Immature natural killer cell (primary cell): ENCODE results near the gene RASAL2. TPM values are rescaled to one million over a fixed set of nuclear protein-coding genes. Genes with fewer than 3 reads are reported as not detected.

Source experiments
- DNase-seq, 3 donors: peaks; one replicate each; pipeline ENCODE4 v3.0.0; 2022; ENCODE audit warnings: mixed read lengths in 1 of 3
- H3K27ac Mint-ChIP-seq, 6 donors: one replicate each; pipeline ENCODE4 v1.8.0; 2020; ENCODE audit warnings: mixed read lengths in 6 of 6, mild to moderate bottlenecking in 5 of 6, inconsistent platforms in 4 of 6, moderate library complexity in 3 of 6
- H3K27me3 Mint-ChIP-seq, 3 donors: one replicate each; pipeline ENCODE4 v1.8.0; 2020 to 2021; ENCODE audit warnings: low read depth in 3 of 3, mild to moderate bottlenecking in 3 of 3, mixed read lengths in 3 of 3, moderate library complexity in 3 of 3, inconsistent platforms in 1 of 3
- H3K36me3 Mint-ChIP-seq, 3 donors: one replicate each; pipeline ENCODE4 v1.8.0; 2020; ENCODE audit warnings: mixed read lengths in 3 of 3, inconsistent platforms in 2 of 3, mild to moderate bottlenecking in 2 of 3
- H3K4me1 Mint-ChIP-seq, 2 donors: one replicate each; pipeline ENCODE4 v1.8.0; 2020; ENCODE audit warnings: inconsistent platforms in 2 of 2, mild to moderate bottlenecking in 2 of 2, mixed read lengths in 2 of 2, moderate library complexity in 1 of 2
- H3K4me3 Mint-ChIP-seq, 5 donors: one replicate each; pipeline ENCODE4 v1.8.0; 2020; ENCODE audit warnings: mild to moderate bottlenecking in 5 of 5, mixed read lengths in 5 of 5, inconsistent platforms in 3 of 5, moderate library complexity in 3 of 5
- H3K9me3 Mint-ChIP-seq, 6 donors: one replicate each; pipeline ENCODE4 v1.8.0; 2020; ENCODE audit warnings: mild to moderate bottlenecking in 6 of 6, mixed read lengths in 6 of 6, inconsistent platforms in 4 of 6, moderate library complexity in 3 of 6
- polyA plus RNA-seq, 3 donors: library from polyadenylated mRNA; unstranded; fragments of 300-500 nt; fragmentation: Illumina TruSeq; gene quantifications; one replicate each; pipeline ENCODE4 v1.2.3, GENCODE V29; 2021

Gene RASAL2
- polyA plus RNA-seq, 3 donors from 2014 or later, result not detected

DNA sequence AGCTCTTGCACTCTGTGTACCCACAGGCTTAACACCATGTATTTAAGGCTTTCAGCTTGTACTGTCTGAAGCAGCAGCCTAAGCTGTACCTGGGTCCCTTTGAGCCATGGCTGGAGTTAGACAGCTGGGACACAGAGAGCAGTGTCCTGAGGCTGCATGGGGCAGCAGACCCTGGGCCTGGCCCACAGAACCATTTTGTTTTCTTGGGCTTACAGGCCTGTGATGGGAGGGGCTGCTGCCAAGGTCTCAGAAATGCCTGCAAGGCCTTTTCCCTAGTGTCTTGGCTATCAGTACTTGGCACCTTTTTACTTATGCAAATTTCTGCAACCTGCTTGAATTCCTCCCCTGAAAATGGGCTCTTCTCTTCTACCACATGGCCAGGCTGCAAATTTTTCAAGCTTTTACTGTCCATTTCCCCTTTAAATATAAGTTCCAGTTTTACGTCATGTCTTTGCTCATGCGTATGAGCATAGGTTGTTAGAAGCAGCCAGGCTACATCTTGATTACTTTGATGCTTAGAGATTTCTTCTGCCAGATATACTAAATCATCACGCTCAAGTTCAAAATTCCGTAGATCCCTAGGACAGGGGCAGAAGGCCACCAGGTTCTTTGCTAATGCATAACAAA, 259.0 kb downstream of the RASAL2 start:
- Mint-ChIP-seq H3K36me3 (no peaks in the 10 kb centered on the region), H3K4me3 (no peak overlapping the region), H3K4me1 (no peaks in the 10 kb centered on the region), H3K9me3 (peaks cover 3 to 11% (median 9%) of the 10 kb centered on the region in 6 donors), H3K27ac (no peak overlapping the region), H3K27me3 (peaks cover 0 to 2% (median 0%) of the 10 kb centered on the region in 3 donors)
- no peak for DNase-seq

DNA sequence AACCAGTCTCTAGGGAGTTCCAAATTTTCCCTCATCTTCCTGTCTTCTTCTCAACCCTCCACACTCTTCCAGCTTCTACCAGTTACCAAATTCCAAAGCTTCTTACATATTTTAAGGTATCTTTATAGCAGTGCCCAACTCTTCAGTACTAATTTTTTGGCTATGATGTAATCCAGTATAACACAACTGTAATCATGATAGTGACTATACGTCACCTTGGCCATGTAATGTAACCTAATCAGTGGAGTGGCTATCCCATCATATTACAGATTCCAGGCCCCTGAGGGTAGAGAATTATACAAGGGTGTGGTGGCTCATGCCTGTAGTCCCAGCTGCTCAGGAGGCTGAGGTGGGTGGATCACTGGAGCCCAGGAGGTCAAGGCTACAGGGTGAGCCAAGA, 259.6 kb downstream of the RASAL2 start:
- peaks cover 3 to 11% (median 9%) of the 10 kb centered on the region in 6 donors for H3K9me3 Mint-ChIP-seq
- no peak overlapping the region for H3K4me3 Mint-ChIP-seq
- no peak for DNase-seq
- no peaks in the 10 kb centered on the region for H3K36me3 Mint-ChIP-seq
- no peaks in the 10 kb centered on the region for H3K4me1 Mint-ChIP-seq
- H3K27me3 Mint-ChIP-seq, result peaks cover 0 to 2% (median 0%) of the 10 kb centered on the region in 3 donors
- no peak overlapping the region for H3K27ac Mint-ChIP-seq

DNA sequence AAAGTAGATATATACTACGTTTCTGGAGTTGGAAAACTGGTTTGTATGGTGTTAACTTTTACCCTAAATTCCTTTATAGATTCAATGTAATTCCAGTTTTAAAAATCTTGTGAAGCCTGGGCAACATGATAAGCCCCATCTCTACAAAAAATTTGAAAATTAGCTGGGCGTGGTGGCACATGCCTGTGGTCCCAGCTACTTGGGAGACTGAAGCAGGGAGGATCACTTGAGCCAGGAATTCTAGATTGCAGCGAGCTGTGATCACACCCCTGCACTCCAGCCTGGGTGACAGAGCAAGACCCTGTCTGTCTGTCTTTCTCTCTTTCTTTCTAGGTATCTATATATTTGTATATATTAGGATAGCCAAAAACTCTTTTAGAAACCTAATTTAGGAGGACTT, 260.9 kb downstream of the RASAL2 start:
- no peaks in the 10 kb centered on the region for H3K36me3 Mint-ChIP-seq

DNA sequence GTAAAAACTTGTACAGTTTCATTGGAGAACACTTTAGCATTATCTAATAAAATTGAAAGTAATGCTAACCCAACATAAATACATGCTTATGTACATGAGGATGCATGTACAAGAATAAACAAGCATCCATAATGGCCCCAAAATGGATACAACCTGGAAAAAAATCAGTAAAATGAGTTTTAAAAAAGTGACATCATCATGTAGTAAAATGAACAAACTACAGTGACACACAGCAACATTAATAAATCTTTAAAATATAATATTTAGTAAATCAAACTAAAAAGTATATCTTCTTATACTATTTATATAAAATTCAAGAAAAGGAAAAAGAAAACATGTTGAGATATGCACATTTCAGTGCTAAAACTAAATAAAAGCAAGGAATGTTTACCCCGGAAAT, 262.4 kb downstream of the RASAL2 start:
- no peaks in the 10 kb centered on the region for H3K27me3 Mint-ChIP-seq
- H3K27ac Mint-ChIP-seq, result no peak overlapping the region
- no peaks in the 10 kb centered on the region for H3K36me3 Mint-ChIP-seq
- DNase-seq, result no peak
- no peaks in the 10 kb centered on the region for H3K4me1 Mint-ChIP-seq
- H3K9me3 Mint-ChIP-seq, result peaks cover 3 to 10% (median 6%) of the 10 kb centered on the region in 6 donors
- H3K4me3 Mint-ChIP-seq, result no peak overlapping the region

More for the DNA sequence above, 260.9 kb downstream of the RASAL2 start:
- DNase-seq, result no peak
- Mint-ChIP-seq H3K4me3 (no peak overlapping the region), H3K9me3 (peaks cover 3 to 10% (median 8%) of the 10 kb centered on the region in 6 donors), H3K27me3 (peaks cover 0 to 1% (median 0%) of the 10 kb centered on the region in 3 donors), H3K27ac (no peak overlapping the region), H3K4me1 (no peaks in the 10 kb centered on the region)

DNA sequence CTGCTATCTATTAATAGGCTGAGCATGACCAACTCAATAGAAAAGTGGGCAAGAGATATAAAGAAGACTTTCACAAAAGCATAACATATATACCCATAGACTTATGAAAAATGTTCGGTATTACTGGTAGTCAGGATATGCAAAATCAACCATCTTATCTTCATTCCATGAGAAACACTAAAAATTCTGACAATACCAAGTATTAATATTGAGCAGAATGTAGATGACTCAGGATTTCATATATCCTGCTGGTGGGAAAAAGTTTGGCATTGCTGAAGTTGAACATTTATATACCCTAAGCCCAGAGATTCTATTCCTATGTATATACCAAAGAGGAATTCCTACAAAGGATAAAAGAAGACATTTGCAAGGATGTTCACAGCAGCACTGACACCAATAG, 264.6 kb downstream of the RASAL2 start:
- DNase-seq, result no peak
- H3K36me3 Mint-ChIP-seq, result no peaks in the 10 kb centered on the region

DNA sequence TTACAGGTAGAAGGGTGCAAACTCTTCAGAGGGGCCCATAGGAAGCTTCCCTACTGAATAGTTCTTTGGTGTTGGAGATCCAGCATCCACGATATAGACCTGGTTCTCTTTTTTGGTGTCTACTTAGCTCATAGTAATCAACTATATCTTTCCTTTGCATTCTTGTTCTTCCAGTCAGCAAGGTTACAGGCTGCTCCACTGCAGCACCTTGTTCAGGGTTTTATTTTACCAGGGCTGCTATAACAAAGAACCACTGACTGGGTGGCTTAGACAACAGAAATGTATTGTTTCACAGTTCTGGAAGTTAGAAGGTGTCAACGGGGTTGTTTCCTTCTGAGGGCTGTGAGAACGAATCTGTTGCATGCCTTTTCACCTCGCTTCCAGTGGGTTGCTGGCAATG, 266.5 kb downstream of the RASAL2 start:
- no peak overlapping the region for H3K4me3 Mint-ChIP-seq
- no peaks in the 10 kb centered on the region for H3K36me3 Mint-ChIP-seq
- no peaks in the 10 kb centered on the region for H3K4me1 Mint-ChIP-seq
- DNase-seq, result no peak
- no peaks in the 10 kb centered on the region for H3K9me3 Mint-ChIP-seq
- no peaks in the 10 kb centered on the region for H3K27me3 Mint-ChIP-seq
- H3K27ac Mint-ChIP-seq, result no peak overlapping the region

More for the DNA sequence above, 264.6 kb downstream of the RASAL2 start:
- Mint-ChIP-seq H3K4me1 (no peaks in the 10 kb centered on the region), H3K27ac (no peak overlapping the region), H3K27me3 (no peaks in the 10 kb centered on the region), H3K4me3 (no peak overlapping the region), H3K9me3 (peaks cover 0 to 4% (median under 1%) of the 10 kb centered on the region in 6 donors)

DNA sequence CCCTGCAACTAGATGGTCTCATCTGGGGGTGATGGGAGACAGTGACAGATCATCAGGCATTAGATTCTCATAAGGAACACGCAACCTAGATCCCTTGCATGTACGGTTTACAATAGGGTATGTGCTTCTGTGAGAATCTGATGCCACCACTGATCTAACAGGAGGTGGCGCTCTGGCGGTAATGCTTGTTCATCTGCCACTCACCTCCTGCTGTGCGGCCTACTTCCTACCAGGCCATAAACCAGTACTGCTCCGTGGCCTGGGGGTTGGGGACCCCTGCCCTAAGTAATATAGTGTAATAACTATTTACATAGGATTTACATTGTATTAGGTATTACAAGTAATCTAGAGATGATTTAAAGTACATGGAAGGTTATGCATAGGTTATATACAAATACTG, 267.9 kb downstream of the RASAL2 start:
- no peak overlapping the region for H3K4me3 Mint-ChIP-seq
- no peaks in the 10 kb centered on the region for H3K27me3 Mint-ChIP-seq
- H3K4me1 Mint-ChIP-seq, result no peaks in the 10 kb centered on the region
- H3K27ac Mint-ChIP-seq, result no peak overlapping the region
- H3K36me3 Mint-ChIP-seq, result no peaks in the 10 kb centered on the region
- no peak for DNase-seq
- H3K9me3 Mint-ChIP-seq, result no peaks in the 10 kb centered on the region

DNA sequence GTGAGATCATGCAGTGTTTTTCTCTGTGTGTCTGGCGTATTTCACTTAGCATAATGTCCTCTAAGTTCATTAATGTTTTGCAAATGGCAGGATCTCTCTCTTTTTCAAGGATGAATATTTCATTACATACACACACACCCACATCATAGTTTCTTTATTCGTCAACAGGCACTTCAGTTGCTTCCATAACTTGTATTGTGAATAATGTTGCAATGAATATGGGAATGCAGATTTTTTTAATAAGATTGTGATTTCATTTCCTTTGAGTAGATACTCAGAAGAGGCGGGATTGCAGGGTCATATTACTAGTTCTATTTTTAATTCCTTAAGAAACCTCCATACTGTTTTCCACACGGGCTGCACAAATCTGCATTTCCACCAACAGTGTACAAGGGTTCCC, 268.8 kb downstream of the RASAL2 start:
- DNase-seq, result no peak
- peaks cover 0 to 2% (median 0%) of the 10 kb centered on the region in 6 donors for H3K9me3 Mint-ChIP-seq
- H3K4me3 Mint-ChIP-seq, result no peak overlapping the region
- no peaks in the 10 kb centered on the region for H3K4me1 Mint-ChIP-seq
- no peaks in the 10 kb centered on the region for H3K27me3 Mint-ChIP-seq
- H3K27ac Mint-ChIP-seq, result no peak overlapping the region
- no peaks in the 10 kb centered on the region for H3K36me3 Mint-ChIP-seq

DNA sequence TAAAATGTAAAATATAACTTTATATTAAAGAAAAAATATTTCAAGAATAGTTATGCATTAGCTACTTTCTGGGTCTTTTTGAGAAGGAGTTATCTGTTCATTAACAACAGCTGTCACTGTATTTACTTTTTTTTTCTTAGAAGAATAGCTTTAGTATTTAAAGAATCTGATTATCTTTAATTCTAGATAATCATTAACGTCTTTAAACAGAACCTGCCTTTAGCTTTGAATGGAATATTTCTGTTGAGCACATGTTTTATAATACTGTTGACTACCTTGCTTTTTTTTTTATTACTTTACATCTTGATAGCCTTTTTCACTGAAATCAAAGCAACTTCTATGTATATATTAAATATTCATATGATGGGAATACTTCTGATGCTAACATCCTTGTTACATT, 270.9 kb downstream of the RASAL2 start:
- Mint-ChIP-seq H3K4me3 (no peak overlapping the region), H3K27ac (no peak overlapping the region), H3K4me1 (no peaks in the 10 kb centered on the region)

DNA sequence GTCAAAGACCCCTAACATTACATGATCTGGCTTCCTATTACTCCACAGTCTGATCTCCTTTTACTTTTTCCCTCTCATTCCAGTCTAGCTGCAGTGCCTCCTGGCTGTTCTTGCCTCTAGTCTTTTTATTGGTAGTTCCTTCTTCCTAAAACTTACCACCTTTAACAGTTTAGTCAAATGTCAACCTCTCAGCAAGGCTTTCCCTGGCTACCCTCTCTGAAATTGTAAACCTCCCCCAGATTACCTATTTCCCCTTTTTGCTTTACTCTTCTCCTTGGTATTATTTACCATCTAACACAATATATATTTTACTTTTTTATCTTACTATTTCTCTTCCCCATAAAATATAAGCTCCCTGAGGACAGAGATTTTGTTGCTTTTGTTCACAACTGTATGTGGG, 273.2 kb downstream of the RASAL2 start:
- peaks cover 0 to 2% (median 0%) of the 10 kb centered on the region in 6 donors for H3K9me3 Mint-ChIP-seq
- H3K27me3 Mint-ChIP-seq, result no peaks in the 10 kb centered on the region
- no peak for DNase-seq
- no peak overlapping the region for H3K4me3 Mint-ChIP-seq
- no peaks in the 10 kb centered on the region for H3K36me3 Mint-ChIP-seq
- no peak overlapping the region for H3K27ac Mint-ChIP-seq
- H3K4me1 Mint-ChIP-seq, result no peaks in the 10 kb centered on the region

More for the DNA sequence above, 270.9 kb downstream of the RASAL2 start:
- Mint-ChIP-seq H3K36me3 (no peaks in the 10 kb centered on the region), H3K27me3 (no peaks in the 10 kb centered on the region), H3K9me3 (peaks cover 0 to 2% (median 0%) of the 10 kb centered on the region in 6 donors)
- DNase-seq, result no peak

DNA sequence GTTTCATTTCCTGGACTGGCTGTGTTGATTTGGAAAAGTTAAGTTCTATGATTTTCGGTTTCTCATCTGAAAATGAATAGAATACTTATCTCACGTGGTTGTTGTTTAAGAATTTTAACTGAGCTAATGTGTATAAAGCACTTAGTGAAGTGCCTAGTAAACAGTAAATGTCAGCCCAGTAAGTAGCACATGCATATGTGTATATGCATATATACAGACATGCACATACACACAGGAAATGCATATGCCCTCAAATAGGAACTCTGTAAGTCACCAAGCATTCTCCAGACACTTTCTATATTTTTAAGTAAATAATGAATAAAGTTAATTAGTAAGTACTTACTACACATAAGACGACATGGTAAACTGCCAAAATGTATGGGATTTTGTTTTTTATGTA, 274.3 kb downstream of the RASAL2 start:
- Mint-ChIP-seq H3K36me3 (no peaks in the 10 kb centered on the region), H3K4me3 (no peak overlapping the region), H3K27me3 (no peaks in the 10 kb centered on the region), H3K27ac (no peak overlapping the region), H3K4me1 (no peaks in the 10 kb centered on the region), H3K9me3 (peaks cover 0 to 2% (median 0%) of the 10 kb centered on the region in 6 donors)
- no peak for DNase-seq

DNA sequence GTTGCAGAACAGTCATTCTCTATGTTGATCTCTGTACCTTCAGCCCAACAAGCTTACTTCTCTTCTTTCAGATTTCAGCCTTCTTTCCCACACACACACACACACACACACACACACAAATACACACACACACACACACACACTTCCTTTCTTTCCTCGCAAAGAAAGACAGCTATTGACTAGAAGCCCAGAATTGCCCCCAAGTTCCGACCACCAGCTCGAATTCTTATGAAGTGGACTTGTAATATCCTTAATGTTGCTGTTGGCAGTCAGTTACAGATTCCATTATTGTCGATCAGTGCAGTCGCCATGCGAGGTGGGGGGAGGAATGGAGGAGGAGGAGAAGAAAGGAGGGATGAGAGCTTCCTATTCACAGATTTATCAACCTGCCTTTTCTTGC, 277.3 kb downstream of the RASAL2 start:
- Mint-ChIP-seq H3K9me3 (peaks cover 0 to 2% (median 0%) of the 10 kb centered on the region in 6 donors), H3K4me3 (no peak overlapping the region), H3K27ac (no peak overlapping the region), H3K4me1 (no peaks in the 10 kb centered on the region), H3K27me3 (no peaks in the 10 kb centered on the region), H3K36me3 (no peaks in the 10 kb centered on the region)
- no peak for DNase-seq

DNA sequence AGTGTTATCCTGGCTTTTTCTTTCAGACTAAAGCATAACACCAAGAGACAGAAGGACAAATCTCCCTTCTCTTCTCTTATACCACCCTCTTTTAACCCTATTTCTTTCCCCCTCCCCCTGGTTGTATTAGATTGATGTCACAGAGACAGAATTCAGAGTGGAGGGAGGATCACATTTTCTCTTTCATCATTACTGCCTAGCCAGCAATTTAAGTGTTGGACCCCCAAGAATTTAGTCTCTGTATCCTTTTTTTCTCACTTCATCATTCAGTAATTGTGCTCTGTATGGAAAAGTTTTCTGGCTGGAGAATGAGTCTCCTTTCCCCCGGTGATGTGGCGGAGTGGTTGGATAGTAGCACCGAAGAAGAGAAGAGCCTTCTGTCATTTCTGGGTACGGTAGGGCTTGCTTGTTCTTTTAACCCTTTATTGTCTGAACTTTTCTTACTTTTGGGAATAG, 278.1 kb downstream of the RASAL2 start:
- H3K4me3 Mint-ChIP-seq, result no peak overlapping the region
- H3K27ac Mint-ChIP-seq, result no peak overlapping the region
- no peaks in the 10 kb centered on the region for H3K27me3 Mint-ChIP-seq
- peaks cover 0 to 2% (median 0%) of the 10 kb centered on the region in 6 donors for H3K9me3 Mint-ChIP-seq
- no peak for DNase-seq
- no peaks in the 10 kb centered on the region for H3K4me1 Mint-ChIP-seq
- H3K36me3 Mint-ChIP-seq, result no peaks in the 10 kb centered on the region

DNA sequence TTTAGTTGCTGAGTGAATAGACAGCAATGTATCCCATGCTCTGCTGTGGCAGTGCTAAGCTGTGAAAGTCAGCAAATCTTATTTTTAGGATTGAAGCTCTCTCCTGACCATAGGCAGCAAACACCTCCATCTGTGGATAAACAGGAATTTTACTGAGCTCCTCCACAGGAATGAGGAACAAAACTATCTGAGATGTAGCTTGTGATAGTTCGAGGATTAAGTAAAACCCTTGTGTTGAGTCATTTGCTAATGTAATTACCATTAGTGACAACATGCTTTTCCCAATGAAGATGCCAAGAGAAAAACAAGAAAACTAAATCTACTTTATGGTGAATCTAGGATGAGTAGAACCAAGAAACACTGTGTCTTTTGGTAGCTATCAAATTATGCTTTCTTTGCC, 280.1 kb downstream of the RASAL2 start:
- no peaks in the 10 kb centered on the region for H3K4me1 Mint-ChIP-seq
- no peak overlapping the region for H3K27ac Mint-ChIP-seq
- H3K9me3 Mint-ChIP-seq, result peaks cover 0 to under 1% (median 0%) of the 10 kb centered on the region in 6 donors
- H3K27me3 Mint-ChIP-seq, result peaks cover 0 to 1% (median 0%) of the 10 kb centered on the region in 3 donors
- H3K36me3 Mint-ChIP-seq, result no peaks in the 10 kb centered on the region
- no peak overlapping the region for H3K4me3 Mint-ChIP-seq
- no peak for DNase-seq

DNA sequence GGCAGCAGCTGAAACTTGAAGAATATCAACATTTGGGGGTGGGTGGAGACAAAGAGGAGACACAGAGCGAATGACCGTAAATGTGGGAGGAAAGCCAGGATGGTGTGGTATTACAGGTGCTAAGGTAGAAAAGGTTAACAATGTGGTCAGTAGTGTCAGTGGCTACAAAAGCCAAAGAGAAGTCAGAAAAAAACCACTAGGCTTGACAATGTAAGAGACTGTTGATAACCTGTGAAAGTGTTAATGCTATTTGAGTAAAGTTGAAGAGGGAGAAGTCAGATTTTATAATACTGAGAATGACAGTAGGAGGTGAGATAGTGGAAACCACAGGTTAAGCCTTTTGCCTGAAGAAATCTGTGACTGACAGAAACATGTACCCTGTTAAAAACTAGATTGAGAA, 282.1 kb downstream of the RASAL2 start:
- Mint-ChIP-seq H3K4me1 (no peaks in the 10 kb centered on the region), H3K27me3 (peaks cover 0 to 1% (median 0%) of the 10 kb centered on the region in 3 donors), H3K36me3 (no peaks in the 10 kb centered on the region), H3K4me3 (no peak overlapping the region), H3K9me3 (peaks cover 0 to 3% (median under 1%) of the 10 kb centered on the region in 6 donors), H3K27ac (no peak overlapping the region)
- peak; percentile 1 to 12 (median 2) for DNase-seq
